HCT116 (cell line): Measurements from ENCODE around the gene ADORA2B. TPM values are rescaled to one million over a fixed set of nuclear protein-coding genes. Genes with fewer than 3 reads are reported as not detected.

Experiments used
- ATAC-seq: fragments of 200-7000 bp; cut with Tn5 transposase; 2 replicates; pipeline ENCODE4 v1.9.1; 2020; ENCODE audit warnings: mild to moderate bottlenecking, moderate library complexity
- BruUV-seq: library from RNA; stranded (reverse); fragments of 400-500 nt; replicated peaks from 2 replicates; lab custom pipeline; 2021; lab: Mats Ljungman, UMichigan
- CTCF ChIA-PET: fragments of 300-600 bp; sonication (Branson Sonifier 250); formaldehyde crosslinking; loops from one replicate; lab custom pipeline; 2021; ENCODE audit warnings: antibody characterized with exemption; lab: Charles Lee
- POLR2A ChIA-PET: fragments of 300-600, 350-600 bp; sonication (Branson Sonifier 250); formaldehyde crosslinking; loops from one replicate; lab custom pipeline; 2021; ENCODE audit warnings: antibody characterized with exemption; lab: Charles Lee
- RAD21 ChIA-PET, 2 experiments: fragments of 300-600 bp; sonication (Branson Sonifier 250); formaldehyde crosslinking; loops; one replicate each; lab custom pipeline; 2023; ENCODE audit warnings: low total read pairs in 2 of 2; ENCODE audit not compliant: uncharacterized antibody in 2 of 2, unreplicated experiment in 2 of 2, low non-redundant PET in 1 of 2; lab: Charles Lee
- DNase-seq: peaks from one replicate; pipeline ENCODE4 v3.0.0-alpha.2; 2010; ENCODE audit warnings: low read depth, low spot score
- H2AFZ ChIP-seq: fragments of 200-600 bp; shearing (Covaris generic), sonication (generic); 2 replicates; pipeline ENCODE4 v1.6.1; 2017; ENCODE audit warnings: low read depth, mixed run types, mixed read lengths, antibody characterized with exemption, low read length; ENCODE audit not compliant: poor library complexity, severe bottlenecking
- H3K27ac ChIP-seq: 2 replicates; pipeline ENCODE4 v1.5.1; 2012; ENCODE audit warnings: low read depth, low read length
- H3K27me3 ChIP-seq: fragments of 200-600 bp; sonication (generic); 2 replicates; pipeline ENCODE4 v1.6.1; 2016; ENCODE audit warnings: mixed run types, low read length, mixed read lengths; ENCODE audit not compliant: insufficient read depth
- H3K36me3 ChIP-seq, 2 experiments: fragments of 200-500 bp in 1 of 2; fragments of 200-600 bp in 1 of 2; sonication (Bioruptor generic) in 1 of 2; sonication (generic) in 1 of 2; 2 replicates each; pipeline versions ENCODE4 v1.5.1 to v1.6.1; 2014 to 2016; ENCODE audit warnings: low read length in 2 of 2, inconsistent platforms in 1 of 2, mixed read lengths in 1 of 2, mixed run types in 1 of 2; ENCODE audit not compliant: insufficient read depth in 2 of 2, control insufficient read depth in 1 of 2
- H3K4me1 ChIP-seq, 2 experiments: fragments of 200-600 bp in 1 of 2; sonication (generic) in 1 of 2; 2 replicates each; pipeline versions ENCODE4 v1.5.1 to v1.6.1; 2012 to 2017; ENCODE audit warnings: low read length in 2 of 2, inconsistent platforms in 1 of 2, mild to moderate bottlenecking in 1 of 2, mixed read lengths in 1 of 2, mixed run types in 1 of 2, moderate library complexity in 1 of 2; ENCODE audit not compliant: insufficient read depth in 2 of 2, control insufficient read depth in 1 of 2
- H3K4me2 ChIP-seq: fragments of 200-600 bp; sonication (generic); 2 replicates; pipeline ENCODE4 v1.6.1; 2017; ENCODE audit warnings: mixed run types, low read length, mixed read lengths
- H3K4me3 ChIP-seq, 2 experiments: fragments of 200-600 bp in 1 of 2; sonication (generic) in 1 of 2; replicated peaks in 1 of 2; 2 replicates each; pipeline ENCODE4 v1.5.1; 2011 to 2016; ENCODE audit warnings: low read length in 2 of 2, control low read depth in 1 of 2, low read depth in 1 of 2, mild to moderate bottlenecking in 1 of 2, mixed read lengths in 1 of 2, mixed run types in 1 of 2
- H3K79me2 ChIP-seq: fragments of 200-600 bp; sonication (generic); 2 replicates; pipeline ENCODE4 v1.6.1; 2017; ENCODE audit warnings: mild to moderate bottlenecking, mixed run types, low read length, moderate library complexity, mixed read lengths; ENCODE audit not compliant: insufficient read depth
- H3K9ac ChIP-seq: fragments of 200-600 bp; sonication (generic); 2 replicates; pipeline ENCODE4 v1.6.1; 2016; ENCODE audit warnings: low read length, mixed read lengths
- H3K9me2 ChIP-seq: fragments of 200-600 bp; sonication (generic), shearing (Covaris generic); 2 replicates; pipeline ENCODE4 v1.6.1; 2017; ENCODE audit warnings: mixed run types, mild to moderate bottlenecking, moderate library complexity; ENCODE audit not compliant: insufficient read depth
- H3K9me3 ChIP-seq, 2 experiments: fragments of 200-500 bp in 1 of 2; fragments of 200-600 bp in 1 of 2; sonication (Bioruptor generic) in 1 of 2; sonication (generic) in 1 of 2; 2 replicates each; pipeline ENCODE4 v1.6.1; 2014 to 2017; ENCODE audit warnings: low read length in 2 of 2, mixed read lengths in 2 of 2, inconsistent platforms in 1 of 2, low read depth in 1 of 2, mild to moderate bottlenecking in 1 of 2, mixed run types in 1 of 2, moderate library complexity in 1 of 2; ENCODE audit not compliant: control insufficient read depth in 1 of 2, insufficient read depth in 1 of 2
- H4K20me1 ChIP-seq: fragments of 200-600 bp; sonication (generic), shearing (Covaris generic); 2 replicates; pipeline ENCODE4 v1.6.1; 2017; ENCODE audit warnings: mixed run types, mild to moderate bottlenecking, moderate library complexity; ENCODE audit not compliant: insufficient read depth
- ATF3 ChIP-seq: IDR thresholded peaks from 2 replicates; pipeline ENCODE4 v1.6.1; 2012
- CBX3 ChIP-seq: IDR thresholded peaks from 2 replicates; pipeline ENCODE4 v1.6.1; 2012; ENCODE audit warnings: low read depth
- CEBPB ChIP-seq: IDR thresholded peaks from 2 replicates; pipeline ENCODE4 v1.6.1; 2012; ENCODE audit warnings: low read depth
- EGR1 ChIP-seq: IDR thresholded peaks from 2 replicates; pipeline ENCODE4 v1.6.1; 2012; ENCODE audit warnings: low read depth
- ELF1 ChIP-seq: IDR thresholded peaks from 2 replicates; pipeline ENCODE4 v1.6.1; 2012; ENCODE audit warnings: low read depth, borderline replicate concordance
- EZH2phosphoT487 ChIP-seq: fragments of 200-600 bp; IDR thresholded peaks from 2 replicates; pipeline ENCODE4 v1.6.1; 2018; ENCODE audit warnings: antibody characterized with exemption, borderline replicate concordance
- FOSL1 ChIP-seq: IDR thresholded peaks from 2 replicates; pipeline ENCODE4 v1.6.1; 2012; ENCODE audit warnings: low read depth
- JUND ChIP-seq: IDR thresholded peaks from 2 replicates; pipeline ENCODE4 v1.6.1; 2012
- MAX ChIP-seq: IDR thresholded peaks from 2 replicates; pipeline ENCODE4 v1.6.1; 2012
- POLR2A ChIP-seq: IDR thresholded peaks from 2 replicates; pipeline ENCODE4 v1.7.0; 2011; ENCODE audit warnings: borderline replicate concordance; ENCODE audit not compliant: insufficient read depth, insufficient read length; ENCODE audit errors: extremely low read depth
- POLR2AphosphoS5 ChIP-seq: IDR thresholded peaks from 2 replicates; pipeline ENCODE4 v1.6.1; 2011; ENCODE audit warnings: mild to moderate bottlenecking, low read depth, low read length, moderate library complexity
- RAD21 ChIP-seq: IDR thresholded peaks from 2 replicates; pipeline ENCODE4 v1.6.1; 2012; ENCODE audit warnings: low read depth, mild to moderate bottlenecking
- REST ChIP-seq: IDR thresholded peaks from 2 replicates; pipeline ENCODE4 v1.6.1; 2012; ENCODE audit warnings: low read depth
- SIN3A ChIP-seq: IDR thresholded peaks from 2 replicates; pipeline ENCODE4 v1.6.1; 2012; ENCODE audit warnings: low read depth
- SP1 ChIP-seq: IDR thresholded peaks from 2 replicates; pipeline ENCODE4 v1.6.1; 2012; ENCODE audit warnings: low read depth
- SRF ChIP-seq: IDR thresholded peaks from 2 replicates; pipeline ENCODE4 v1.6.1; 2012; ENCODE audit warnings: low read depth
- TCF7L2 ChIP-seq: IDR thresholded peaks from 2 replicates; pipeline ENCODE4 v1.7.0; 2011; ENCODE audit warnings: borderline replicate concordance, inconsistent platforms; ENCODE audit not compliant: insufficient read depth, insufficient read length; ENCODE audit errors: extremely low read depth
- YY1 ChIP-seq: IDR thresholded peaks from 2 replicates; pipeline ENCODE4 v1.6.1; 2011; ENCODE audit warnings: low read length, low read depth, moderate library complexity, mild to moderate bottlenecking; ENCODE audit not compliant: insufficient replicate concordance; ENCODE audit errors: extremely low read depth
- ZBTB33 ChIP-seq: IDR thresholded peaks from 2 replicates; pipeline ENCODE4 v1.6.1; 2011; ENCODE audit warnings: mild to moderate bottlenecking, low read length, moderate library complexity; ENCODE audit not compliant: insufficient replicate concordance; ENCODE audit errors: extremely low read depth
- ZFX ChIP-seq: fragments of 450-650 bp; IDR thresholded peaks from 2 replicates; pipeline ENCODE4 v1.6.1; 2017
- ZNF274 ChIP-seq: fragments of 200-500 bp; sonication (Bioruptor generic); IDR thresholded peaks from 2 replicates; pipeline ENCODE4 v1.6.1; 2014; ENCODE audit warnings: mild to moderate bottlenecking, low read depth, low read length, inconsistent platforms
- intact Hi-C: fragments of 100-400 bp; cut with micrococcal nuclease; formaldehyde crosslinking; loops from 2 replicates; pipeline ENCODE4 v1.10.0; 2022
- total RNA-seq: library from RNA; stranded (reverse); gene quantifications from one replicate; pipeline ENCODE4 v1.2.1, GENCODE V29; 2021; ENCODE audit not compliant: unreplicated experiment

Gene ADORA2B
- total RNA-seq, 1 experiment from 2014 or later, result 47.5 TPM

GRCh38 chr17:15920758-15921239 is 24.1 kb upstream of the ADORA2B start:
- POLR2A ChIA-PET, result no interaction called here
- RAD21 ChIA-PET, result no interaction called here
- peak; percentile 60 for DNase-seq
- peak overlapping the region; percentile 51 for H3K4me2 ChIP-seq
- peak; percentile 84 for ATAC-seq
- no peaks in the 10 kb centered on the region for H3K27me3 ChIP-seq
- H3K27ac ChIP-seq, result peak overlapping the region; percentile 29; the same call in 1 of the 2 replicates
- intact Hi-C loops, result no loop called here
- H4K20me1 ChIP-seq, result no peaks in the 10 kb centered on the region
- peaks cover 18 to 30% of the 10 kb centered on the region in 2 experiments for H3K4me1 ChIP-seq
- H2AFZ ChIP-seq, result peak overlapping the region; percentile 97
- no peaks in the 10 kb centered on the region for H3K36me3 ChIP-seq
- no peaks in the 10 kb centered on the region for H3K9me2 ChIP-seq
- H3K4me3 ChIP-seq, result 0 out of 4 replicates have a peak overlapping the region, but pooled peaks of 1 of the 2 experiments have one; percentile 3
- CTCF ChIA-PET, result no interaction called here
- no peak overlapping the region for H3K9ac ChIP-seq
- no peaks in the 10 kb centered on the region for H3K9me3 ChIP-seq
- no TSS peak for BruUV-seq
- no peaks in the 10 kb centered on the region for H3K79me2 ChIP-seq
- TF ChIP-seq CBX3 (peak; percentile 78), SIN3A (peak; percentile 52; the same call in 1 of the 2 replicates), REST (no peak), ELF1 (no peak), ZNF274 (no peak), ZFX (no peak), POLR2AphosphoS5 (no peak), FOSL1 (peak; percentile 91), SP1 (0 out of 2 replicates have a peak, but pooled peaks have one; percentile 45), SRF (no peak), JUND (peak; percentile 83), POLR2A (no peak), RAD21 (no peak), ZBTB33 (no peak), TCF7L2 (peak; percentile 61), ATF3 (peak; percentile 31; the same call in 1 of the 2 replicates), EZH2phosphoT487 (no peak), MAX (peak; percentile 35; the same call in 1 of the 2 replicates), CEBPB (peak; percentile 98), YY1 (no peak), EGR1 (no peak)
